GM12875 (cell line): ENCODE results near the gene BBS2.

ENCODE experiments used
- H3K4me3 ChIP-seq: one replicate; pipeline ENCODE4 v1.5.1; 2011; ENCODE audit warnings: low read depth, low read length, control low read depth
- TF ChIP-seq, protein P1 (sequence below): IDR thresholded peaks from 2 replicates; pipeline ENCODE4 v1.5.1; 2011; ENCODE audit warnings: low read depth, mild to moderate bottlenecking, control low read depth, inconsistent platforms, low read length, moderate library complexity, borderline replicate concordance; ENCODE audit not compliant: insufficient read depth

The BBS2 gene, protein sequence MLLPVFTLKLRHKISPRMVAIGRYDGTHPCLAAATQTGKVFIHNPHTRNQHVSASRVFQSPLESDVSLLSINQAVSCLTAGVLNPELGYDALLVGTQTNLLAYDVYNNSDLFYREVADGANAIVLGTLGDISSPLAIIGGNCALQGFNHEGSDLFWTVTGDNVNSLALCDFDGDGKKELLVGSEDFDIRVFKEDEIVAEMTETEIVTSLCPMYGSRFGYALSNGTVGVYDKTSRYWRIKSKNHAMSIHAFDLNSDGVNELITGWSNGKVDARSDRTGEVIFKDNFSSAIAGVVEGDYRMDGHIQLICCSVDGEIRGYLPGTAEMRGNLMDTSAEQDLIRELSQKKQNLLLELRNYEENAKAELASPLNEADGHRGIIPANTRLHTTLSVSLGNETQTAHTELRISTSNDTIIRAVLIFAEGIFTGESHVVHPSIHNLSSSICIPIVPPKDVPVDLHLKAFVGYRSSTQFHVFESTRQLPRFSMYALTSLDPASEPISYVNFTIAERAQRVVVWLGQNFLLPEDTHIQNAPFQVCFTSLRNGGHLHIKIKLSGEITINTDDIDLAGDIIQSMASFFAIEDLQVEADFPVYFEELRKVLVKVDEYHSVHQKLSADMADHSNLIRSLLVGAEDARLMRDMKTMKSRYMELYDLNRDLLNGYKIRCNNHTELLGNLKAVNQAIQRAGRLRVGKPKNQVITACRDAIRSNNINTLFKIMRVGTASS

DNA sequence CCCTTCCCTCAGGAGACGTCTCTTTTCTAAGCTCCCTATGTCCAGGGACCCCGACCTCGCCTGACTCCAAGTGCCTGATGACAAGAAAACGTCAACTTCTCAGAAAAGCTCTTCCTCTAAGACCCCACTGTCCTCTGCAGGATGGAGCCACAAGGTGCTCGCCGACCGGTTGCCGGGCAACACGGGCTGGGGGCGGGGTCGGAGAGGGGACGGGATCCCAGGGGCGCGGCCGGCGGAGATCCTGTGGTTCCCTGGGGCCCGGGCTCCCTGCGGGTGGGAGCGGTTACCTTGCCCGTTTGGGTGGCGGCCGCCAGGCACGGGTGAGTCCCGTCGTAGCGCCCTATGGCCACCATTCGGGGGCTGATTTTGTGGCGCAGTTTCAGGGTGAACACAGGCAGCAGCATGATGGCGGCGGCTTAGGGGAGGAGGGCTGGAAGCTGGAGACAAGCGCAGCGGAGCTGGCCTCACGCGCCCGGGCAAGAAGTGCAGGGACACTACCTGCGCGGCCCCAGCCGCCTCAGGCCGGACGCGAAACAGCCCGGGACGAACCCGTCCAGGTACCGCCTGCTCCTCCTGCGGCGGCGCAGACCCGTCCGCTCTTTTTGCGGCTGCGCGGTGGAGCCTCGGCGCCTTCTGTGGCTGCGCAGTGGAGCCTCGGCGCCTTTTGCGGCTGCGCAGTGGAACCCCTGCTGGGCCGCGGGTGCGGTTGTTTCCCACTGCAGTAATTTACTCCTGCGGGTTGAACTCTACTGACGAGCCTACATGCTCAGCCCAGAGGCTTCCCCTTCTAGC is at the start of gene BBS2:
BBS2 (minus strand) TSS at position 566 of the 792 bp plus-strand sequence; CDS start at position 404, 162 bp downstream.
- TF ChIP-seq, protein P1, sequence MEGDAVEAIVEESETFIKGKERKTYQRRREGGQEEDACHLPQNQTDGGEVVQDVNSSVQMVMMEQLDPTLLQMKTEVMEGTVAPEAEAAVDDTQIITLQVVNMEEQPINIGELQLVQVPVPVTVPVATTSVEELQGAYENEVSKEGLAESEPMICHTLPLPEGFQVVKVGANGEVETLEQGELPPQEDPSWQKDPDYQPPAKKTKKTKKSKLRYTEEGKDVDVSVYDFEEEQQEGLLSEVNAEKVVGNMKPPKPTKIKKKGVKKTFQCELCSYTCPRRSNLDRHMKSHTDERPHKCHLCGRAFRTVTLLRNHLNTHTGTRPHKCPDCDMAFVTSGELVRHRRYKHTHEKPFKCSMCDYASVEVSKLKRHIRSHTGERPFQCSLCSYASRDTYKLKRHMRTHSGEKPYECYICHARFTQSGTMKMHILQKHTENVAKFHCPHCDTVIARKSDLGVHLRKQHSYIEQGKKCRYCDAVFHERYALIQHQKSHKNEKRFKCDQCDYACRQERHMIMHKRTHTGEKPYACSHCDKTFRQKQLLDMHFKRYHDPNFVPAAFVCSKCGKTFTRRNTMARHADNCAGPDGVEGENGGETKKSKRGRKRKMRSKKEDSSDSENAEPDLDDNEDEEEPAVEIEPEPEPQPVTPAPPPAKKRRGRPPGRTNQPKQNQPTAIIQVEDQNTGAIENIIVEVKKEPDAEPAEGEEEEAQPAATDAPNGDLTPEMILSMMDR: no peak
- peak within 1 kb of the TSS; percentile 62 for H3K4me3 ChIP-seq

DNA sequence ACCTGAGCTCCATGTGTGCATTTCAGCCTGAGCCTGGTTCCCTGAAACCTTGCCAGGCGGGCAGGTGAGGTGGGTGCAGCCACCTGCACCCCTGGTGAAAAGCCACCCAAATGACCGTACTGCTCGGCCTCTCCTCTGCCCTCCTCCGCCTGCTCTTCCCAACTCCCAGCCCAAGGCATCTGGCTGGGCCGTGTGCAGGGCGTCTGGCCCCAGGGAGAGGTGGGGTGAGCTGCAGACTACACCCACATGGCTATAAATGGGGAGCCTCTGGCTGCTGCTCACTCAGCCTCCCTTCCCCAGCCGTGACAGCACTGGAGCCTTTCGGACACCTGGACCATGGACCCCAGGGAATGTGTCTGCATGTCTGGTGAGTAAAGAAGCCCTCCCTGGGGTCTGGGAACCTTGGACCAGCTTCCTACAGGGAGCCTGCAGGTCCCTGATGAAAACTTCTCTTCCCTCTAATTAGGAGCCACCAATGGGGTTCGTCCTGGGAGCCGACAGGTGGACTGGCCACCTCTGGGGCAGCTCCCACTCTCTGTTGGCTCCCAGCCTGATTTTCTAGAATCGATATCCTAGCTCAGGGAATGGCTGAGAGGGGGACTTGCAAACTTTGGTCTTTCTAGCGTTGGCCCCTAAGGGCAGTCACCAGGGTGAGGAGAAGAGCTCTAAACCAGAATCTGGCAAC is 45.1 kb upstream of the BBS2 start, which contains the start of gene MT4:
MT4 (plus strand) TSS at position 281 of the 685 bp plus-strand sequence; CDS start at position 337, 56 bp downstream.
- TF ChIP-seq, protein P1: no peak
- no peak within 1 kb of the TSS for H3K4me3 ChIP-seq

DNA sequence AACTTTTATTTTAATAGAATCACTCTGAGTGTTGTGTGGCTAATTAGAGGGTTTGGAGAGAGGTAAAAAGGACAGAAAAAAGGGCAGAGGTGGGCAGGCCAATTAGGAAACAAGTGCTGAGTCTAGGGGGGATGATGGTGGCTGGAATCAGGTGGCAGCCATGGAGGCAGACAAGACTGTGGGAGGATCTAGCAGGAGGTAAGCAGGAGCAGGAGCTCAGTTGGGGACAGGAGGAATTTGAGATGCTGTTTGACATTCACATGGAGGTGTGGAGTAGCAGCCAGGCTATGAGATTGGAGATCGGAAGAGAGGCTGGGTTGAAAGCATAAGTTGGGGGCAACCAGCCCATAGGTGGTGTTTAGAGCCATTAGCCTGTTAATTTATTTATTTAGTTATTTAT is 41.3 kb upstream of the BBS2 start:
- TF ChIP-seq, protein P1: no peak
- H3K4me3 ChIP-seq: no peak overlapping the region

DNA sequence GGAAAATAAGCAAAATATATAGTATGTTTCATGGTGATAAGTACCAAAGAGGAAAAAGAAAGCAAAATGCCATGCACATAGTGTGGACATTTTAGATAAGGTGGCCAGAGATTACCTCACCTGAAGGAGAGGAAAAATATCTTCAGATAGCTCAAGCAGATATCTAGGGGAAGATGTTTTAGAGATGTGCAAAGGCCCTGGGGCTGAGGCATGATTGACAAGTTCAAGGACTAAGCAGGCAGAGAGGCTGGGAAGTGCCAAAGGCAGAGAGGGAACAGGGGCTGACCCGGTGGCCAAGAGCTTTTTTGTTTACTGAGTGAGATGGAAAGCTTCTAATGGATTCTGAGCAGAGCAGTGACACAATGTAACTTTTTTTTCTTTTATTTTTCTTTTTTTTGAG is 40.6 kb upstream of the BBS2 start:
- H3K4me3 ChIP-seq: no peak overlapping the region
- TF ChIP-seq, protein P1: no peak

DNA sequence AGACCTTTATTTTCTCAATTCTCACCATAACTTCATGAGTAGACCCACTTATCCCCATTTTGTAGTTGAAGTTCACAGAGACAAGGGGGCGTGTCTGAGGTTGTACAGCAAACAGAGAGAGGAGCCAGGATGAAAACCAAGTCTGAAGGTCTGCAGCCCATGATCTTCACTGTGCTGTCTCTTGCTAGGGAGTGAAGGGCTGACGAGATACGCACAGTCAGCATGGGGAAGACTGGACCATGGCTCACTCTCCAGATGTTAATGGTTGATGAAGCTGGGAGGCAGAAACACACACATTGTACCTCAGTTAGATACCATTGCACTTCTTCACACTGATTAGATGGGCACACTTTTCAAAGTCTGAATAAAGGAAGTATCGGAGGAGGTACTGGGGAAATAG is 39.3 kb upstream of the BBS2 start:
- TF ChIP-seq, protein P1: no peak
- H3K4me3 ChIP-seq: no peak overlapping the region

DNA sequence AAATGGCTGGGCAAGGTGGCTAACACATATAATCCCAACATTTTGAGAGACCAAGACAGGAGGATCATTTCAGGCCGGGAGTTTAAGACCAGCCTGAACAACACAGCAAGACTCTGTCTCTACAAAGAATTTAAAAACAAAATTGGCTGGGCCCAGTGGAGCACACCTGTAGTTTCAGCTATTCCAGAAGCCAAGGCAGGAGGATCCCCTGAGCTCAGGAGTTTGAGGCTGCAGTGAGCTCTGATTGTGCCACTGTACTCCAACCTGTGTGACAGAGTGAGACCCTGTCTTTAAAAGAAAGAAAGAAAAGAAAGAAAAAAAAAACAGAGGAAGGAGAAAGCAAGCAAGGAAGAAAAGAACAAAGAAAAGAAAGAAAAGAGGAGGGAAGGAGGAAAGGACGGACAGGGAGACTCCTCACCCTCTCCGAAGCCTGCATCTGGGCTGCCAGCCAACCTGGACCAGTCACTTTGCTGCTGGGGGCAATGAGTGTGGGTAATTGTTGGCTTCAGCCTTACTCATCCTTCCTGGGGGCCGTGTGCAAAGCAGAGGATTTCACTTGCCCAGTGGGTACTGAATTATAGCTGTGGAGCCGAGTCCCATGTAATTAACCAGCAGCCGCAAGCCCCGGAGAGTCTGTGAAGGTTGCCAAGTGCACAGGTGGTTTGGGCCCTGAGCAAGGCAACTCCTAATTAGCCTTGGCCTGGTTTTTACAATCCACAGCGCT is 38.4 kb upstream of the BBS2 start:
- TF ChIP-seq, protein P1: no peak
- H3K4me3 ChIP-seq: no peak overlapping the region
